ENCODE measurements around the gene EXD3.

Gene EXD3

GRCh38 chr9:137436761-137437600 lies 14.0 kb upstream of the EXD3 start:
- Histone ChIP-seq H3K4me3 (replicated peaks; ENCODE audit: insufficient read depth, low read length) (no peak overlapping the region), H3K27ac (replicated peaks) (no peak overlapping the region), H3K27me3 (ENCODE audit: insufficient read depth, poor library complexity, severe bottlenecking) (no peaks in the 10 kb centered on the region)
- TF ChIP-seq REST (IDR thresholded peaks at IDR 0.05; ENCODE audit: insufficient replicate concordance, low read depth): no peak
- no peak for DNase-seq (ENCODE audit: low read depth in 1 of 2, low spot score in 1 of 2)

GRCh38 chr9:137435980-137436760 lies 13.2 kb upstream of the EXD3 start:
- TF ChIP-seq POLR2AphosphoS5 (IDR thresholded peaks at IDR 0.05; ENCODE audit: low read depth) (no peak), REST (IDR thresholded peaks at IDR 0.05; ENCODE audit: insufficient replicate concordance, low read depth) (no peak), SPI1 (IDR thresholded peaks at IDR 0.05; ENCODE audit: borderline replicate concordance, low read depth) (no peak), CTCF (IDR thresholded peaks at IDR 0.05; ENCODE audit: insufficient read depth, low read length) (no peak), GABPA (IDR thresholded peaks at IDR 0.05; ENCODE audit: low read depth) (no peak)
- no peak overlapping the region for H3K27ac ChIP-seq (replicated peaks)
- DNase-seq (ENCODE audit: low read depth in 1 of 2, low spot score in 1 of 2): no peak
- no peak overlapping the region for H3K4me3 ChIP-seq (replicated peaks; ENCODE audit: insufficient read depth, low read length)
- H3K27me3 ChIP-seq (ENCODE audit: insufficient read depth, poor library complexity, severe bottlenecking): no peaks in the 10 kb centered on the region

- Histone ChIP-seq H3K4me3 (replicated peaks; ENCODE audit: insufficient read depth, low read length) (no peak overlapping the region), H3K27me3 (ENCODE audit: insufficient read depth, poor library complexity, severe bottlenecking) (no peaks in the 10 kb centered on the region), H3K27ac (replicated peaks) (no peak overlapping the region)
- TF ChIP-seq GABPA (IDR thresholded peaks at IDR 0.05; ENCODE audit: low read depth) (no peak), CTCF (IDR thresholded peaks at IDR 0.05; ENCODE audit: insufficient read depth, low read length) (no peak), SPI1 (IDR thresholded peaks at IDR 0.05; ENCODE audit: borderline replicate concordance, low read depth) (no peak), POLR2AphosphoS5 (IDR thresholded peaks at IDR 0.05; ENCODE audit: low read depth) (no peak), REST (IDR thresholded peaks at IDR 0.05; ENCODE audit: insufficient replicate concordance, low read depth) (no peak)
- no peak for DNase-seq (ENCODE audit: low read depth in 1 of 2, low spot score in 1 of 2)
These were observed 12.5 kb upstream of the EXD3 start for GRCh38 chr9:137435381-137435891.

Measured in HL-60 (cell line).